ENCODE data around the gene AAK1.

Gene AAK1

GRCh38 chr2:69529480-69529879 lies 114.1 kb downstream of the AAK1 start:
- no peak for DNase-seq (ENCODE audit: low spot score)
- TF ChIP-seq CTCF (IDR thresholded peaks at IDR 0.05; ENCODE audit: extremely low read depth, missing control alignments): no peak

DNA sequence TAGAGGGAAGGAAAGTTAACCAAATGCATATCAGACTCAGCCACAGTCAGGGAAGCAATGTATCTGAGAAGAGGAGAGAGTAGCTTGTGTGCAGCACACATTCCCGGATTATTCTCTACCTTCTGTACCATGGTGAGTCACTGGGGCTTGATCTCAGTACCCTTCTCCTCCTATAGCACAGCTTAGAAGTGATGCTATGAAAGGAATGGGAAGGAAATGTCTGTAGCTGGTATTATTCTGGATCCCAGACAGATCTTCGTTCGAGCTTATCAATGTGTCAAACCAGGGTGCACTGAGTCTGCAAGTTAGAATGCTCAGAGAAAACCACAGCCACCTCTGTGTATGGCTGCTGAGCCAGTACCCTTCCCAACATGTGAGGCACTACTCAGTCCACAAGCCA lies 118.3 kb downstream of the AAK1 start:
- DNase-seq (ENCODE audit: low spot score): no peak
- no peak for TF ChIP-seq CTCF (IDR thresholded peaks at IDR 0.05; ENCODE audit: extremely low read depth, missing control alignments)

- TF ChIP-seq CTCF (IDR thresholded peaks at IDR 0.05; ENCODE audit: extremely low read depth, missing control alignments): no peak
These were observed 118.7 kb downstream of the AAK1 start for GRCh38 chr2:69524799-69525198.

DNA sequence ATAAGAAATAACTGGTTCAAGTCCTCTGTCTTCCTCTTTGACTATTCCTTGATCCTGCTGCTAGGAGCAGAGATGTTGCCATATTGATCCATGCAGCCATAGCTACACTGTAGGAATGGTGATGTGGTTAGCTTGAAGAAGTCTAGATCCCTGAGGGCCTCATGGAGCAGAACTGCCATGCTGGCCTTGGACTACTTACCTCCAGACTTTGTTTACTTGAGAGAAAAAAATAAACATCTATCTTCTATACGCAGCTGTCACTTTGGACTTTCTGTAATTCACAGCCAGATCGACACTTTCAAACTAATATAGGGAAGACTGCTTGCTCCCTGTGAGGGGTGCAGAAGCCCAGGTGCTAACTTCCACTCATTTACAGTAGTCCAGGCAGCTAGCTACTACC lies 121.8 kb downstream of the AAK1 start:
- no peak for DNase-seq (ENCODE audit: low spot score)
- TF ChIP-seq CTCF (IDR thresholded peaks at IDR 0.05; ENCODE audit: extremely low read depth, missing control alignments): no peak

More at GRCh38 chr2:69524799-69525198, 118.7 kb downstream of the AAK1 start:
- DNase-seq (ENCODE audit: low spot score): no peak

DNA sequence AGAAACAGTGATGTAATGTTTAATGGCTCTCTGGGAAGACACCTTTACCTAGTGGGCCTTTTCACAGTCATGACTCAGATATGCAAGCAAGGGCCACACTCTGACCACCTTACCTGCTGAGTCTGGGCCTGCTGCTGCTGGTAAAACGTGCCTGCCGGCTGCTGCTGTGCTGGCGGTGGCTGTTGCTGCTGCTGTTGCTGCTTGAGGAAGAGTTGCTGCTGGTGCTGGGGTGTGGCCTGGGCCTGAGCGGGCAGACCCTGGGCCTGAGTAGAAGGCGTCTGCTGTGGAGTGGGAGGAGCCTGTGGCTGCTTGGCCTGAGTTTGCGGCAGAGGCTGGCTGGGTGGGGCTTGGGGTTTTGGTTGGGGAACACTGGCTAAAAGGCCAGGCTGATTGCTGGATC lies 124.7 kb downstream of the AAK1 start:
- no peak for DNase-seq (ENCODE audit: low spot score)
- no peak for TF ChIP-seq CTCF (IDR thresholded peaks at IDR 0.05; ENCODE audit: extremely low read depth, missing control alignments)

DNA sequence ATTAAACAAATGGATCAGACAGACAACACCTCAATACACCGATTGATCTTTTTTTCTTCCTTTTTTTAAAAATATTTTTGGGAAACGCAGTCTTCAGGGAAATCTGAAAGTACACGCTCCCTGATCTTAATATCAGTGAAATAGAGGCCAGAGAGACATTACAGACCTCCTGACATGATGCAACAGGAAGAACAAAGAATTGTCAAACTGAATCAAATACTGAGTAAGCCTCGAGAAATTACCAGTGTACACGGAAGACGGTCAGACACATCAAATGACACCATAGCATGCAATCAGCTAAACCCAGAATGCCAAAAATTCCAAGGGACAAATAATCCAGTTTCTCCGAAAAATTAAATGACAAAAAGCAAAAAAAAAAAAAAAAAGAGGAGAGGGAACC lies 126.1 kb downstream of the AAK1 start:
- no peak for DNase-seq (ENCODE audit: low spot score)
- TF ChIP-seq CTCF (IDR thresholded peaks at IDR 0.05; ENCODE audit: extremely low read depth, missing control alignments): no peak

DNA sequence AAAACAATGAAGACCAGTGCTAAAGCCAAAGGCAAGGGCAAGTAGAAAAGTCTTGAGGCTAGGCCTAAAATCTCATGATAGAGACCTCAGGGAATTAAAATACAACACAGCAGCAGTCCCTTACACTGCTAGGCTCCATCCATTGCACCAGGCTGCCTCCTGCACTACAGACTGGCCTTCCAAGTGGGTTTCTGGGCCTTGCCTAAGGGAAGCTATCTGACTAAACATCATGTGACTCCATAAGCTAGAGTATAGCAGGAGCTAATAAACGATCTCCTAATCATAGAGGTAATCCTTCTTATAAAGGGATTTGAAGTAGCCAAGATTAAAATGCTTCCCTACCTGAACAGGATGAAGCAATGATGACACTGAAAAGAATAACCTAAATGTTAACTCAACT lies 128.7 kb downstream of the AAK1 start:
- TF ChIP-seq CTCF (IDR thresholded peaks at IDR 0.05; ENCODE audit: extremely low read depth, missing control alignments): no peak
- DNase-seq (ENCODE audit: low spot score): no peak
